GM21786 (cell line): Measurements from ENCODE around the gene KPRP.

Experiments used
- ATAC-seq: cut with Tn5 transposase; IDR thresholded peaks from one replicate; pipeline ENCODE4 v1.9.1; 2021; ENCODE audit not compliant: unreplicated experiment

The KPRP gene

GRCh38 chr1:152757747-152758146 lies at the start of gene KPRP:
TSS of gene KPRP (plus strand) at chr1:152758025. CDS start at chr1:152759589, 1,564 bp downstream.
- no peak for ATAC-seq

- ATAC-seq = no peak
Observed at GRCh38 chr1:152718238-152718637, 39.6 kb upstream of the KPRP start.

- no peak for ATAC-seq
Observed at GRCh38 chr1:152725261-152725660, 32.6 kb upstream of the KPRP start.

- no peak for ATAC-seq
Observed at GRCh38 chr1:152728986-152729385, 28.8 kb upstream of the KPRP start.

GRCh38 chr1:152735648-152736047 lies 22.2 kb upstream of the KPRP start:
- no peak for ATAC-seq

- ATAC-seq = no peak
Observed at GRCh38 chr1:152737997-152738396, 19.8 kb upstream of the KPRP start.

- ATAC-seq = no peak
Observed at GRCh38 chr1:152739841-152740240, 18.0 kb upstream of the KPRP start.

- ATAC-seq = no peak
Observed at GRCh38 chr1:152741656-152742055, 16.2 kb upstream of the KPRP start.

GRCh38 chr1:152743371-152744145 lies 14.3 kb upstream of the KPRP start:
- ATAC-seq = no peak

- ATAC-seq = no peak
Observed at GRCh38 chr1:152745289-152745704, 12.5 kb upstream of the KPRP start.

GRCh38 chr1:152745765-152746444 lies 11.9 kb upstream of the KPRP start:
- no peak for ATAC-seq

GRCh38 chr1:152747831-152748230 lies 10.0 kb upstream of the KPRP start:
- ATAC-seq = no peak

- ATAC-seq = no peak
Observed at GRCh38 chr1:152752225-152752624, 5.6 kb upstream of the KPRP start.

- no peak for ATAC-seq
Observed at GRCh38 chr1:152753586-152753985, 4.2 kb upstream of the KPRP start.

- ATAC-seq = no peak
Observed at GRCh38 chr1:152756872-152757271, 953 bp upstream of the KPRP start.

- ATAC-seq = no peak
Observed at GRCh38 chr1:152758636-152759035, 811 bp downstream of the KPRP start.

GRCh38 chr1:152759453-152760173 lies 1.8 kb downstream of the KPRP start:
- ATAC-seq = no peak

- no peak for ATAC-seq
Observed at GRCh38 chr1:152760551-152761190, 2.8 kb downstream of the KPRP start.

- no peak for ATAC-seq
Observed at GRCh38 chr1:152761609-152762213, 3.9 kb downstream of the KPRP start.

- ATAC-seq = no peak
Observed at GRCh38 chr1:152768847-152769533, 11.2 kb downstream of the KPRP start.
